ENCODE measurements around the gene SMURF2.

GRCh38 chr17:64686705-64687104 lies 24.6 kb upstream of the SMURF2 start:
- no peak for TF ChIP-seq MYC (IDR thresholded peaks at IDR 0.05; ENCODE audit: insufficient read depth, insufficient read length, insufficient replicate concordance, low read length, severe bottlenecking)
- TF ChIP-seq POLR2A (IDR thresholded peaks at IDR 0.05; ENCODE audit: low read depth, low read length), result no peak
- TF ChIP-seq BRCA1 (IDR thresholded peaks at IDR 0.05; ENCODE audit: low read depth, low read length), result no peak
- no peak for TF ChIP-seq NRF1 (conservative IDR thresholded peaks at IDR 0.05; ENCODE audit: low read depth, low read length)
- no peak for TF ChIP-seq CTCF (IDR thresholded peaks at IDR 0.05 in 2 of 3, conservative IDR thresholded peaks at IDR 0.05 in 1 of 3; ENCODE audit: control insufficient read depth in 2 of 3, extremely low read depth in 1 of 3, insufficient read depth in 1 of 3, low read depth in 3 of 3, low read length in 3 of 3)
- TF ChIP-seq POLR2AphosphoS2 (IDR thresholded peaks at IDR 0.05; ENCODE audit: low read depth, low read length), result no peak
- no peak for TF ChIP-seq FOXK2 (IDR thresholded peaks at IDR 0.05)
- no peak for TF ChIP-seq ESRRA (IDR thresholded peaks at IDR 0.05; ENCODE audit: low read length)
- TF ChIP-seq REST (IDR thresholded peaks at IDR 0.05; ENCODE audit: low read depth, low read length), result no peak
